ENCODE data around the gene CA10. TPM values are rescaled to one million over a fixed set of nuclear protein-coding genes. Genes with fewer than 3 reads are reported as not detected.

The CA10 gene
- total RNA-seq, 1 experiment from 2014 or later: not detected

DNA sequence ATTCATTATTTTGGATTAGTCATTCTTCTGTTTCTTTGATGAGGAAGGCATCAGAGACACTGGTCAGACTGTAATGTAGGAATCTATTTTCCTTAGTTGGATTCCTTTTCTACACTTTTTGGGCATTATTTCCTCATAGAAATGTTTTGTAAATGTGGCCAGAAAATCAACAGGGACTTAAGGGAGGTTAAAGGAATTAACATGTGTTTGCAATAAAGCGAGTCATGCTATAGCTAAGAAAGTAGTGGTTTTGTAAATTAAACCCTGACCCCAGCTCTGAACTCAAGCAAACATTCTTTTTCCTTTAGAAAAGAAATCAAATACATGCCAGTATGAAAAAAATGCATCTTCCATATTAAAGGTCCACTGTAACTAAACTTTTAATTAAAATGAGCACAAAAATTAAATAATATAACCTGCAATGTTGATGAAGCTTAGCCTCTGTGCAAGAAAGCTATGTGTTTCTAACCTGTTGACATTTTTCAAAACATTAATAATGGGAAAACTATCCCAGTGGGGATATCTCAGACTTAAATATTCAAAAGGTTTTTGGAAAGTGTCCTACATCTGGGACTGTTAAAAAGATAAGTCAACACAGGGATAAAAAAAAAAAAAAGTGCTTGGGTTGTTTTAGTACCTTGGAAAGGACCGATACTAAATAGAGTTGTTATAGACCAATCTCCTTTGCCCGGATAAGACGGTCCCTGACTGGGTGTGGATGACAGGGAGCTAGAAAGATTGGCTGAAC, 428.0 kb downstream of the CA10 start:
- intact Hi-C loops (cut with micrococcal nuclease; ENCODE audit: unreplicated experiment): no loop called here
- CTCF ChIA-PET: interaction anchor here (0.6 kb wide), 1 partner anchor 555 kb away, joined by 3 read pairs; no protein-coding TSS in a partner anchor

DNA sequence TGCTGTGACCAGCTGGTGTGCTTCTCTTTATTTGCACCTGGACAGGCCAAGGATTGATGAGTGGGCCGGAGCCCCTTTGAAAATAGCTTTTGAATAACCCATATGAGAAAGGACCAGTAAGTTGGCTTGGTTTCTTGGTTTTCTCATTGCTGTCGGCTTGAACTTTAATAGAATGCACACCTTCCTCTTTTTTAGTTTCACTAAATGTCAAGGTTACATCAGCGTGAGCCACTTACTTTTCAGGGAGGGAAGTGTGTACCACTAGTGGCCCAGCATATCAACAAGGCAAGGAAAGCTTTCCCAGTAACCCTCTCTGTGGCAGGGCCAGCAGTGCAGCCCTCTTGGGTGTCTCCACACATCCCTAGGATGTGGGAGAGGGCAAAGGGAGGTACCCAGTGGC, 433.3 kb downstream of the CA10 start:
- BruUV-seq (replicated peaks): no TSS peak
- Histone ChIP-seq H3K27me3 (ENCODE audit: insufficient read depth, low read depth) (peaks cover 4% of the 10 kb centered on the region; the same call in 1 of the 2 replicates), H3K9me3 (ENCODE audit: insufficient read depth, low read depth) (no peaks in the 10 kb centered on the region), H3K4me1 (replicated peaks; ENCODE audit: insufficient read depth) (no peaks in the 10 kb centered on the region), H4K20me1 (ENCODE audit: insufficient read depth) (no peaks in the 10 kb centered on the region), H3K27ac (no peak overlapping the region), H3K4me2 (no peak overlapping the region), H2AFZ (no peak overlapping the region), H3K9me2 (ENCODE audit: insufficient read depth) (no peaks in the 10 kb centered on the region), H3K79me2 (ENCODE audit: low read depth) (no peaks in the 10 kb centered on the region), H3K4me3 (no peak overlapping the region), H3F3A (ENCODE audit: insufficient read depth, low read depth) (no peaks in the 10 kb centered on the region), H3K36me3 (ENCODE audit: low read depth) (no peaks in the 10 kb centered on the region)
- no peak for TF ChIP-seq EZH2 (IDR thresholded peaks at IDR 0.05; ENCODE audit: low read depth)
- CTCF ChIA-PET: no interaction called here
- POLR2A ChIA-PET (ENCODE audit: unreplicated experiment): no interaction called here
- DNase-seq: no peak
- intact Hi-C loops (cut with micrococcal nuclease; ENCODE audit: unreplicated experiment): no loop called here

More for the DNA sequence above, 428.0 kb downstream of the CA10 start:
- Histone ChIP-seq H3K36me3 (ENCODE audit: low read depth) (no peaks in the 10 kb centered on the region), H3K4me1 (replicated peaks; ENCODE audit: insufficient read depth) (no peaks in the 10 kb centered on the region), H3K79me2 (ENCODE audit: low read depth) (no peaks in the 10 kb centered on the region), H4K20me1 (ENCODE audit: insufficient read depth) (no peaks in the 10 kb centered on the region), H3K9me2 (ENCODE audit: insufficient read depth) (no peaks in the 10 kb centered on the region), H3K4me2 (no peak overlapping the region), H3K9me3 (ENCODE audit: insufficient read depth, low read depth) (no peaks in the 10 kb centered on the region), H3K27me3 (ENCODE audit: insufficient read depth, low read depth) (peaks cover 29% of the 10 kb centered on the region), H2AFZ (no peak overlapping the region), H3K27ac (no peak overlapping the region), H3F3A (ENCODE audit: insufficient read depth, low read depth) (no peaks in the 10 kb centered on the region), H3K4me3 (no peak overlapping the region)
- DNase-seq: no peak
- POLR2A ChIA-PET (ENCODE audit: unreplicated experiment): no interaction called here
- BruUV-seq (replicated peaks): no TSS peak
- TF ChIP-seq EZH2 (IDR thresholded peaks at IDR 0.05; ENCODE audit: low read depth): no peak
- TF ChIP-seq, protein P1, sequence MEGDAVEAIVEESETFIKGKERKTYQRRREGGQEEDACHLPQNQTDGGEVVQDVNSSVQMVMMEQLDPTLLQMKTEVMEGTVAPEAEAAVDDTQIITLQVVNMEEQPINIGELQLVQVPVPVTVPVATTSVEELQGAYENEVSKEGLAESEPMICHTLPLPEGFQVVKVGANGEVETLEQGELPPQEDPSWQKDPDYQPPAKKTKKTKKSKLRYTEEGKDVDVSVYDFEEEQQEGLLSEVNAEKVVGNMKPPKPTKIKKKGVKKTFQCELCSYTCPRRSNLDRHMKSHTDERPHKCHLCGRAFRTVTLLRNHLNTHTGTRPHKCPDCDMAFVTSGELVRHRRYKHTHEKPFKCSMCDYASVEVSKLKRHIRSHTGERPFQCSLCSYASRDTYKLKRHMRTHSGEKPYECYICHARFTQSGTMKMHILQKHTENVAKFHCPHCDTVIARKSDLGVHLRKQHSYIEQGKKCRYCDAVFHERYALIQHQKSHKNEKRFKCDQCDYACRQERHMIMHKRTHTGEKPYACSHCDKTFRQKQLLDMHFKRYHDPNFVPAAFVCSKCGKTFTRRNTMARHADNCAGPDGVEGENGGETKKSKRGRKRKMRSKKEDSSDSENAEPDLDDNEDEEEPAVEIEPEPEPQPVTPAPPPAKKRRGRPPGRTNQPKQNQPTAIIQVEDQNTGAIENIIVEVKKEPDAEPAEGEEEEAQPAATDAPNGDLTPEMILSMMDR (conservative IDR thresholded peaks at IDR 0.05): no peak

DNA sequence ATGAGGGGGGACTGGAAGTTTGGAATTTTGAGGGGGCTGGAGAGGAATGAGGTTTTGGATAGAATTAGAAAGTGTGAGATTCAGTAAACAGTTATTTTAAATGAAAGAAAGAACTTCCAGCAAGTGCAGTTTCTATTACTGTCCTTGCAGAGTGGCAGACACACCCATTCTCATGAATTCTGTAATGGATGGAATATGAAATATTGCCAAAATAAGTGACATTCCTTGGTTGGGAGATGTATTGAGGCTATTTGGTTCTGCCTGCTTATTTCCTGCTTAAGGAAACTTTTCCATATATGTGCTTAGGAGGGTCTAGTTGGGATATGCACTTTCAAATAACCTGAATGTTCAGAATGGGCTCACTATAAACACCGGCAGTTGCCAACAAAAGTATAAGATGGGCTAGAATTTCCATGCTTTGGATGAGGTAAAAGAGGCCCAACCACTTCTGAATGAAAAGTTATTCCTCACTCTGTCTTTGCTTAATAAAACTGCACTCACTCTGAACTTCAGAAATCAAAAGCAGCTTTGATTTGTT, 434.4 kb downstream of the CA10 start:
- no peaks in the 10 kb centered on the region for H3K9me2 ChIP-seq (ENCODE audit: insufficient read depth)
- TF ChIP-seq, protein P1 (conservative IDR thresholded peaks at IDR 0.05): no peak
- TF ChIP-seq EZH2 (IDR thresholded peaks at IDR 0.05; ENCODE audit: low read depth): no peak

More for the DNA sequence above, 434.4 kb downstream of the CA10 start:
- Histone ChIP-seq H3K4me2 (no peak overlapping the region), H2AFZ (no peak overlapping the region), H3K9me3 (ENCODE audit: insufficient read depth, low read depth) (no peaks in the 10 kb centered on the region), H3K79me2 (ENCODE audit: low read depth) (no peaks in the 10 kb centered on the region), H3K27ac (no peak overlapping the region), H3K4me1 (replicated peaks; ENCODE audit: insufficient read depth) (no peaks in the 10 kb centered on the region), H3K4me3 (no peak overlapping the region), H3K27me3 (ENCODE audit: insufficient read depth, low read depth) (peaks cover 4% of the 10 kb centered on the region; the same call in 1 of the 2 replicates), H3K36me3 (ENCODE audit: low read depth) (no peaks in the 10 kb centered on the region), H4K20me1 (ENCODE audit: insufficient read depth) (no peaks in the 10 kb centered on the region), H3F3A (ENCODE audit: insufficient read depth, low read depth) (no peaks in the 10 kb centered on the region)
- BruUV-seq (replicated peaks): no TSS peak
- intact Hi-C loops (cut with micrococcal nuclease; ENCODE audit: unreplicated experiment): no loop called here
- DNase-seq: no peak
- ChIA-PET POLR2A (ENCODE audit: unreplicated experiment) (no interaction called here), CTCF (no interaction called here)

Data from PC-9 (cell line).